Activated naive CD4-positive, alpha-beta T cell treated with Interleukin-2 at 50 U/mL for 16 hours (primary cell): ENCODE data around the gene GPR158.

Experiments
- DNase-seq: peaks from one replicate; pipeline ENCODE4 v3.0.0-alpha.2; 2020

The GPR158 gene

DNA sequence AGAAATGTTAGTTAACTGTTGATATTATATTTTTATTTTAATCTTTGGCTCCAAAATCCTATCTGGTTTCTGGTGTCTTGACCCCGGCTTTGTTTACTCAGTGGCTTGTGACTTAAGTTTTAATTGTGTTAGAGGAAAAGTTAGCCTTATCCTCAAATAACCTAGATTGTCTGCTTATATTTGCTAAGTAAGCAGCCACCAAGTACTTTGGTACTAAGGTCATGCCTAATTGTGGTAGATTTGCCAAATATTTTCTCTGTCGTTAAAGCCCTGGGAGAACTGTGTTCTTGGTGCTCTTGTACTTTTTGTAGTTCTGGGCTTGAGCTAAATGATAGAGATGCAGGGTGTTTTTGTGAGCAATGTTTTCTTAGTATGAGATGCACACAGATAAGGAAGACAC is 34.8 kb downstream of the GPR158 start:
- DNase-seq: no peak

DNA sequence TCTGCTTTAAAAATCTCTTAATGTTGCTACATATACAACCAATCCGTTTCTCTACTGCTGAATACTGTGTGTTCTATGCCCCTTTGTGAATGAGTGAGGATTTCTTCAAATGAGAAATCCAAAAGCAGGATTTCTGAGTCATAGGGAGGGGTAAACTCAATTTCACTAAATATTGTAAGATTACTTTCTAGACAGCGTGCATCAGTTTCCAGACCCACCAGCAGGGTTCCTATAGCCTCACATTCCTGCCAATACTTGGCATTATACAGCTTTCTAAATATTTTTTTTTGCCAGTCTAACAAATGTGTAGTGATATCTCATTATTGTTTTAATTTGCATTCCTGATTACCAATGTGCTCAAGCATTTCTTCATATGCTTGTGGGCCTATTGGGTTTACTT is 35.5 kb downstream of the GPR158 start:
- no peak for DNase-seq

DNA sequence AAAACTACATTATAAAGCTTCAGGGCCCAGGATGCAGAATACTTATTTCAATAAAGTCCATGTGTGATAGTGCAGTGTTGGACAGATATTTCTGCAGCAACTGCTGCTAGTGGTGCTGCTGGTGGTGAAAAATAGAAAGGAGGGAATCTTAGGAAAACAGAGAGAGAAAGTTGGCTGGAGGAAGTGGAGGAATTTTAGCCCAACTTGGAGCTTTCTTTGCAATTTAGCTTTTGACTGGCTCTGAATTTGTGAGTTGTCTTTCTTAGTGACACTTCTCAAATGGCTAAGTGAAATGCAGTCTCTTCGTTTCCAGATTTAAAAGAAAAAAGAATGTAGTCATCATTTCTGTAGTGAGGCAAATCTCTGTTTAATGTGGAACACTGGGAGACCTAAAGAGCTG is 45.4 kb downstream of the GPR158 start:
- DNase-seq: no peak

DNA sequence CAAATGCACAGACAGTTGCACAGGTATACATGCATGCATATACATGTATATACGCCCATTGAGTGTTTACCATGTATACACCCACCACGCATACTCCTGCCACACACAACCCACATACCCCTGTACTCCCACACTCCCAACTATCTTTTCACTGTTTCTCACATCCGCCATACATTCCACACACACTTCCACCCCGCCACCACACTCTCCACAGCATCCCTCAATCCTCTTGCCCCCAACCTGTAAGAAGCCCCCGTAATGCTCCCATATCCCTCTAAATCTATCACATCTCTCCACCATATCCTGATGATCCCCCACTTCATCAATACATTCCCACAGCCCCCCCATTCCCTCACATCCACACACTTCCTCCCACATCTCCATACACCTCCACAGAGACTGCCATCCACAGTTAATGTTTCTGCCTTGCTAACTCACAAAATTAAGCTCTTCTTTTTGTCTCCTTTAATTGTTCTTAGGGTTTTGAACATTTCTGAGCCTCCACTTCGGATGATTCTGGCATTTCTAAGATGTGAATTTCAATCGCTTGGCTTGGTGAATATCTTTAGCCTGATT is 47.4 kb downstream of the GPR158 start:
- no peak for DNase-seq

DNA sequence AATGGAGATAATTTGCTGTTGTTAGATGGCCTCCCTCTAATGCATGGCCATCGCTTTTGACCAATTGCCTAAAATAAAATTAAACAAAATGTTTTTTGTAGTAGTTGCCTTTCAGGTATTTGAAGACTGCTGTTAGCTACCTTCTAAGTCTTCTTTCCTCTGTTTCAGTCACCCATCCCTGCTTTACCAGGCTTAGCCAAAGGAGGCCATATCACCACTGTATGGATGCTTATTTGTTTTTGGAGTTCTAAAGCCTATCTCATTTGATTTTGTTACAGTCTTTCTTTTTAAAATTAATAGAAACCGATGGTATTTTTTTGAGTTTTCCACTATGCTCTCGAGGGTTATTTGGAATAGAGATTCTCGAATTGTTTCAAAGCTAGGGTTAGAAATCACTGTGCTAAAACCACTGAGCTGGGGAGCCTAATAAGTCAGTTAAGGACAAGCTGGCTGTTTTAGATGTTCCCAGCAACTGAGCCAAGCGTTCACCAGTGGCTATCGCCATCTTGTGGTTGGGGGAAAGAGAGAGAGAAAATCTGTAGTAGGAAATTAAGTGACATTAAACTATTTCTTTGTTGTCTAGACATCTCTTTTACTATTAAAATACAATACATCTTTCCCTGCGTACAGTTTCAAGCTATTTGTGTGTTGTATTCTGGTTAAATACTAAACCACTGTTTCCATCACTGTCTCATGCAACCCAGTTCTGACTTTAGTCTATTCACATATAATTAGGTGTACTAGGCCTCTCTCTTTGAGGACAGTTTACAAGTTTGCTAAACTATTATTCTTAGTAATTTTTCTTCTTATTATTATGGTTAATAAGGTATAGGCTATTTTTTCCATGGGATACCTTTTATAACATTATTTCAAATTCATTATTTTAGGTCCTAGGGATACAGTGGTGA is 52.2 kb downstream of the GPR158 start:
- DNase-seq: no peak

DNA sequence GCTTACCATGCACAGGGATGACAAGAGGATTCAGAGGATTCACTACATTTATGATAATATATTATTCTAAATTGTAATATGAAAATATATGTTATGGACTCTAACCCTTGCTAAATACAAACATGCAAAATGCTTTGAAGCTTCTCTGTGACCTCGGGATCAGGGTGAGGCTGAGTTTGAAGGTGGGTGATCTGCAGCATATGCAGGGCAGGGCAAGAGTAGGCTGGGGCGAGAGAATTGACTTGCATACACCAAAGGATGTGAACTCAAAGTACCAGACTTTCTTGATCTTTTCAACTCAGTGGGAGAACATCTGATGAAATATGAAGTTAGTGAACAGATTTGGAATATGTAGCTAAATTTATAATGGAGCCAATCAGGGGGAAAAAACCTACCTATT is 57.0 kb downstream of the GPR158 start:
- no peak for DNase-seq

DNA sequence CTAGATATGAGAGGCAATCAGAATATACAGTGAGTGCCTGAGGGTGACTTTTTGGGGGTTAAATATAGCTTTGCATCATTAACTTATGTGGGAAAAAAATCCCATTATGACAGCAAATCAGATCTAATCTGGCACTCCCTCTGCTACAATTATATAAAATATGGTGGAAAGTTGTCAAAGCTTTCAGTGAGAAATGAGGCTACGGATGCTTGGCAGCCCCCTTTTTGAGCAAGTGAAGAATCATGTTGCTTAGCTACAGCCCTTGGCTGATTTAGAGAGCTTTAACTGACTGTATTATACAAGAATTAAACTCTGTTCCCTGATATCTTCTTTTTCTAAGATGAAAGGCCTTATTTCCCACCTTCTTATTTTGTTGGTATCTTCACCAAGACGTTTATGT is 57.4 kb downstream of the GPR158 start:
- DNase-seq: no peak

DNA sequence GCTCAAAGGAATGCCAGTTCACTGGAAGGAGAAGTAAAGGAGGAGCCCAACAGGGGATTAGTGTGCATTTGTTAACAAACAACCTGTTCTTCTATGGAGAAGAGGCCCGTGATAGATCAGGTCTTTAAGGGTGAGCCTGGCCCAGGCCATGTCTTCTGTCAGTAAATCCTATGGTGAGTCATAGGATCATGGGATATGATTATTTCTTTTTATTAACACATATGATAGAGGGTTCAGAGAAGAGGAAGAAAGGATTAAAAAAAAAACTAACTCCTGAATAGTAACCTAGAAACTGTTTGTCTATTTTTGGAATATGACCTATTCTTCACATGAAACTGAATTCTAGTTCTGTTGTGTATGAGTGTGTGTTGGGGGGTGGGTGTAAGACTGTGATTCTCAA is 70.4 kb downstream of the GPR158 start:
- no peak for DNase-seq

DNA sequence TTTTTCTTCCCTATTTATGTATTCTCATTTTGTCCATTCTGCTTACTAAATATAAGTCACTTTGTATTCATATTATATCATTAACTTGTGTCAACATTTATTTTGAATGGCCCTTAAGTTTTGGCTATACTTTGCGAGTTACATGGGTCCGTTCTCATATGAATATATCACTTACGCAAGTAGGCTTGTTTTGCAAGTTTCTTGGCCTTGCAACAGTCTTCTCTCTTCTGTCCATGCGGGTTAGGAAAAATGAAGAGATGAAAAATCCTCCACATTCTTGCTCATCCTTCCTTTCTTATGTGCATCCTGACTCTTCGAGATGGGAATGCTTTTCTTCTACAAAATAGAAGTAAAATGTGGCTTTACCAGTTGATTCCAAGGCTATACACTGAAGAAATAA is 82.8 kb downstream of the GPR158 start:
- no peak for DNase-seq

DNA sequence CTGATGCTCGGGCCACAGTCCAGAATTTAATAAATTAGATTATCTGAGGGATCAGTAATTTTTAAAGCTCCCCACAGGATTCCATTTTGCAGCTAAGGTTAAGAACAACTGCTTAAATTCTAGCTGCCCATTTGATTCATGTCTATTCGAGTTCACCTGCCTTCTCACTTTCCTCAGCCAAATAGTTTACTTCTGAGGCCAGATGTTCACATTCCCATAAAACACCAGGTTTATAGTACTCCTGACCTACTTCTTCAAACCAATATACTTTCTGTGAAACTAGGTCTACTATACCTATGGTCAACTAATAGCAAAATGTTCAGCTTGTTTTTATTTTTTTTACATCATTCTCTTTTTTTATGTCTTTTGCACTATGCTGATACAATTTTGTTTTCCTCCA is 86.3 kb downstream of the GPR158 start:
- DNase-seq: no peak

DNA sequence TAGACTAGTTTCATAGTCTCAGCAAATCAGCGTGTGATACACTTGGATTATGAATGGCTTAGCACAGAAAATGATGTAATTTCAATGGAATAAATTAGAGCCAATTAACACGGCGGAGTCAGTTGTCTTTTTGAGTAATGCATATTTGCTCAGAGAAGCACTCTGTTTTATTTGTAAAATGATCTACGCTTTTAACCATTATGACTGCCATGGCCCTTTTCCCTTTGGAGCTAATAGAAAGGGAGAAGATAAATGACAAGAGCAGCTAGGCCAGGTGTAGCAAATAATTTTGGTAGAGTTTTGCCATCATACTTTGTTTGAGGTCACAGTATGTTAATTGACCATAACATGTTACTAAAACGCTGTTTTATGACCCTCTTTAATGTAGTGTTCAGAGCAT is 86.8 kb downstream of the GPR158 start:
- no peak for DNase-seq

DNA sequence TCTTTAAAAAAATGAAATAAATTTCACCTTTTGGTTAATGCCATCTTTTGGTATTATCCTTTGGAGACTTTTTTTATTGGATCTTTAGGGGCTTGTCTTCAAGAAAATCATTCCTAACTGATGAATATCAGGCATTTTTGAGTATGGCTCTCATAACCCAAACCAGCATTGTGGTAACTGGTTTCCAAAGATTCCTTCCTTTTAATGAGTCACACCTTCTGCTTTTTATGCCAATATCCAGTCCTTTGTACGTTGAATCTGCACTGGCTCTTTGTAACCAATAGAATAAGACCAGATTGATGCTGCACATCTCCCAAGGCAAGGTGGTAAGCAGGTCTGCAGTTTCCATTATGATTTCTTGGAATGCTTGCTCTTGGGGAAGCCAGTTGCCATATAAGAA is 89.1 kb downstream of the GPR158 start:
- no peak for DNase-seq

DNA sequence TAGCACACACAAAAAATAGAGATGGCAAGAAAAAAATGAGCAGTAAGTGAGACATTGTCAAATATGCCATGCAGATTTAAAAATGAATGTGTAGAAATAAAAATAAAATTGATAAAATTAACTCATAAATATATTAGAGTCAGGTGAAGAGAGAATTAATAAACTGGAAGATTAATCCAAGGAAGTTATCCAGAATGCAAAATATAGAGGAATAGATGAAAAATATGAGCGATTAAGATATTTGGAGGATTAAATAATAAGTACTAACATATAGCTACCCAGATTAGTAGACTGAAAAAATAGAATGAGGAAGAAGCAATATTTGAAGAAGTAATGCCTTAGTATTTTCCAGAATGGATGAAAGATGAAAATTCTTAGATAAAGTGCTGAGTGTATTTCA is 103.4 kb downstream of the GPR158 start:
- no peak for DNase-seq

DNA sequence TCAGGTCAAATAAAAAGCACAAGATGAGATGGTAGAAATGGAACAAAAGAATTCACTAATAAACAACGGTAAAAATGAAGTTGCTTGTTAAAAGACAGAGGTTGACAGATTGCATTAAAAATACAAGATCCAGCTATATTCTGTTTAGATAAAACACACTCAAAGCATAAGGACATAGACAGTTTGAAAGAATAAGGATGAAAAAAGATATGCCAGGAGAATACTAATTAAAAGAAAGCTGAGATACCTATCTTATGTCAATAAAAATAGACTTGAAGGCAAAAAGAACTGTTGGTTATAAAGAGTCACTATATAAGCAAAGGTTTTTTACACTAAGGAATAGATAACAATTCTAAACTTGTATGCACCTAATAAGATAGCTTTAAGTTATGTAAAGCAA is 105.3 kb downstream of the GPR158 start:
- DNase-seq: no peak

DNA sequence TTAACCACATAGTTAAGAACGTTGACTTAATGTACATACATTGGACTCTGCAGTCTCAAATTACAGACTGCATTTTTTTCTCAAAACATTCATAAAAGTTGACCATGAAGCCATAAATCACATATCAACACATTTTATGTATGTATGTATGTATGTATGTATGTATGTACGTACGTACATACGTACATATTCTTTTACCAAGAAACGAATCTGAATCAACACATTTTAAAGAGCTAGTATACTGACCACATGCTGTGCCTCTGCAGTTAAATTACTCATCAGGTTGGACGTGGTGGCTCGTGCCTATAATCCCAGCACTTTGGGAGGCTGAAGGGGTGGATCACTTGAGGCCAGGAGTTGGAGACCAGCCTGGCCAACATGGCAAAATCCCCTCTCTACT is 105.8 kb downstream of the GPR158 start:
- DNase-seq: no peak

DNA sequence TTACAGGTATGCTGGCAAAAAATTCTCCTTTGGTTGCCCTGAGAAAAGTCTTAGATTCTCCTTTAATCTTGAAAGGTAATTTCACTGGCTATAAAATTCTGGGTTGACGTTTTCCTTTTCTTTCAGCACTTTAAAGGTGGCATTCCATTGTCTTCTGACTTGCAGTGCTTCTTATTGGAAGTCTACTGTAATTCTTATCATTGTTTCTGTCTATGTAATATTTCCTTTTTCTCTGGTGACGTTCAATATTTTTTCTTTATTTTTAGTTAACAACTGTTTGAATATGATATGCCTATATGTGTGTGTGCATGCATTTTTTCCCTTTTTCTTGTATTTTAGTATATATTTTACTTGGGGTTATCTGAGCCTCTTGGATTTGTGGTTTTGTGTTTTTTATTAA is 111.0 kb downstream of the GPR158 start:
- DNase-seq: no peak

DNA sequence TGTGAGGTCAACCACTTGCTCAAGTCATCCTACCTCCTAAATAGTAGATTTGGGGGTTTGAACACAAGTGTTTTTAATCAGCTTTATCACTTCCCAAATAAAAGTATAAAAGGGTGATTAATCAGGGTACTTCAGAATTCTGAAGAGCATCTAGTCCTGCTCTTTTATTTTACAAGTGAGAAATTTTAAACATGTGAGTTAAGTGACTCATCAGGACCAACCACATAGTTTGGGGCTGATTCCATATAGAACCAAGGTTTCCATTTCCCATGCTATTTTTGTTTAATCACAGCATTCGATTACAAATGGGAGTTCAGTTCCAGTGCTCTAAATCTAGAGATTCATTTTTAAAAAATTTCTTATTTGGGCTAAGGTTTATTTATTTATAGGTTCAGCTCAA is 113.4 kb downstream of the GPR158 start:
- no peak for DNase-seq

DNA sequence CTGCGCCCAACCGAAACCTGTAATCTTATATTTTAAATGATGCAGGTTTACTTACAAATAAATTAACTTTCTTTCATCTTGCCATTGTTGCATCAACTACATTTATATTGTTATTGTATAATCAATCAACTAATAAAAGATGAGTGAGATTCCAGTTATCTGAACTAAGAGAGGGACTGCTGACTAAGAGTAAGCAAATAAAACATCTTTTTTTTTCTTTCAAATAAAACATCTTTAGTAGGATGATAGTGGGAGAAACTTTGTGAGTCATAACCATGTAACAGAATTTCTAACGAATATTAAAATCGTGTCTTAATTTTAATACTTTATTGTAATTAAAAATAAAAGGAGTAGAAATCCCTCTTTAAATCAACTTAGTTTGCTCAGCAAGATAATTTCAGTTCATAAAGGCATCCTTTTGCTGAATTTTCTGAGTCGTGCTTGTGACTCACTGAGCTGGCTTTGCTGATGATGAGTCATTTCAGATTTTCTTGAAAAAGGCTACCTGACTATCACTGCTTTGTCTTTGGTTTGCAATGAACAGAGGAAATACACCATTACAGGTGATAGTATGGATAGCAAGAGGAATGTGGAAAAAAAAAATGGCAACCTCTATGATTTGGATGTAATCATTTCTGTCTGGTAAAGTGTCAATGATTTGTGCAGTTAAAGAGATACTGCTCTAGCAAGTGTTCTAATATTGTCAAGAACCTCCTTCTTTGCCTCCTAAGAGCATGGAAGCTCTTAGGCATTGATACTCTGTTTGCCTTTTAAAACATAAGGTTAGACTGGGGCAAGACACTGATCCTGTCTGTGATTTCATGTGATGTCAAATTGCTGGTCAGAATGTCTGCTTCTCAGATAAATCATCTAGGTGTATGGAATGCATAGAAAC is 119.5 kb downstream of the GPR158 start:
- no peak for DNase-seq

DNA sequence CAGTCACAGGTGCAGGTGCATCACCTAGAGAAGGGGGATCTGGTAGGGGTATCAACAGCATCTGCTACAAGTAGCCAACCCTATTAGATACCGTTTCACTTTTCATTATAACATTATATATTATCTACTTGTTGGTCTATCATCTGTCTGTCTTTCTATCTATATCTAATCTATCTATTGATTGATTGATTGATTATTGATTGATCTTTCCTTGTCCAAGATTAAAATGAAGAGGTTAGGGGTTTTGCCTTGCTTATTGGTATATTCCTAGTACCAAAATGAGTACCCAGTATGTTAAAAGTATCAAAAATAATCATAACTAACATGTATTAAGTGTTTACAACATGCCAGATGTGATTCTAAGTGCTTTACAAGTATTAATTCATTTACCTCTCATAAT is 121.5 kb downstream of the GPR158 start:
- DNase-seq: no peak

DNA sequence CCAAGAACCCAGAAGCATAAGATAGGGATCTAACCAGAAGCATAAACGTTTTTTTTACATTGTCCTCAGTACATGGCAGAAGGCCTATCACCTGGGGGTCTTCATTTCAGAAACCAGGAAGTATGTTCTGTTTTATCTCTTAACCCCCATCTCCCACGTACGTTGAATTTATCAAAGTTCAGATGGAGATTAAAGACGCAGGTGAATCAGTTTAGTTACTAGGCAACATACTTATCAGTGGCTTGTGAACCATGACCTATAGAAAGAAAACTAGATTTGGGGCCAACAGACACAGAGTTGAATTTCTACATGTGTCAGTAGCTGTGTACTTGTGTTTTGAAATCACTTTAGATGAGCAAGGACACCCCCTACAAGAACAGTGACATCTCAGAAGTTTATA is 122.7 kb downstream of the GPR158 start:
- DNase-seq: no peak

DNA sequence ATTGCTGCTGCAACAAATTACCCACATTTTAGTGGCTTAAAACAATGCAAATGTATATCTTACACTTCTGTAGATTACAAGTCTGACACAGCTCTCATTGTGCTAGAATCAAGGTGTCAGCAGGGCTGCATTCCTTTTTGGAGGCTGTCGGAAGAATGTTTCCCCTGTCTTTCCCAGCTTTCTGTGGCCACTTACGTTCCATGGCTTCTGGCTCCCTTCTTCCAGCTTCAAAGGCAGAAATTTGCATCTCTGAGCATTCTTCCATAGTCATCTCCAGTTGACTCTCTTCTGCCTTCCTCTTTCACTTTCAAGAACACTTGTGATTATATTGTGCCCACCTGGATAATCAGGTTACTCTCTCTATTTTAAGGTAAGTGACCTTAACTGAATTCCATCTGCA is 125.3 kb downstream of the GPR158 start:
- no peak for DNase-seq

DNA sequence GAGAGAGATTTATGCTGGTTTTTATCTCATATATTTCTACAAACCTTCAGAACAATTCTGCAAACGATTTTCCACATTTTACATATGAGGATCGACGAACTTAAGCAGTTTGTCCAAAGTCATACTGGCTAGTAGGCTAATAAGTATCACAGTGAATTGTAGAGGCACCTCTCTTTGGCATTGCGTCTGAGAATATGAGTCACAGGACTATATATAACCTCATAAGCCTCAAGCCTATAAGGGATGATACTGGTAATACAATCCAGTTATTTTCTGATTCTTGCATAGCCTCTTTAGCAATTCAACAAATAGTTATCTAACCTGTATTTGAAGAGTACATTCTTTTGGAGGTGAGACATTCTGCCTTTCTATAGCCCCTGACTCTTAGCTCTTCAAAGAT is 129.8 kb downstream of the GPR158 start:
- DNase-seq: no peak

DNA sequence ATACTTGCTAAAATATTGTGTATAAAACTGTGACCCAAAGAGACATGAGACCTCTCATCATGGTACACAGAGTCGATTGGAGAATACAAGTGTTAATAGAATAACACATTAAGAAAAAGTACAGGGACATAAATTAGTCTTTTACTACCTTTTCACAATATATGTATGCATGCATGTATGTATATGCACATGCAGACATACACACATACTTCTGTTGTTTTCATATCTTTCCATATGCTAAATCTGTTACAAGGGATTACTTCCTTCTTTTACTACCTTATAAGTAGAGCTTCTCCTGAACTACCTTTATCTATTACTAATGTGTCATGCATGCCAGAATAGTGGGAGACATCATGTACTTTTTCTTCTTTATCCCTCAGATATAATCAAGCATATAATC is 131.6 kb downstream of the GPR158 start:
- DNase-seq: no peak

DNA sequence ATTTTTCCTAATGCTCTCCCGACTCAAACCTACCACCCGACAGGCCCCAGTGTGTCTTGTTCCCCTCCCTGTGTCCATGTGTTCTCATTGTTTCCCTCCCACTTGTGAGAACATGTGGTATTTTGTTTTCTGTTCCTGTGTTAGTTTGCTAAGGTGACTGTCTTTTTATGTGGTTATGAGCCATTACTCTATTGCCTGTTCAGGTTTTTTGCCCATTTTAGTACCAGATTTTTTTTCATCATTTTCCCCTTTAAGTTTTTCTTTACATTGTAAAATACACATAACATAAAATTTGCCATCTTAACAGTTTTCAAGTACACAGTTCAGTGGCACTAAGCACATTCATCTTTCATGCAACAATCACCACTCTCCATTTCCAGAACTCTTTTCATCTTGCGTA is 133.5 kb downstream of the GPR158 start:
- no peak for DNase-seq
